Central memory CD4-positive, alpha-beta T cell (primary cell): ENCODE measurements around the gene GPA33.

Experiments used
- DNase-seq: peaks from one replicate; pipeline ENCODE4 v3.0.0; 2022
- total RNA-seq, 3 experiments: gene quantifications; one replicate each; lab custom pipeline; 2026; lab: John Stamatoyannopoulos, UW

Gene GPA33
- 0.18 to 31.8 (median 19.9) reads per million in 3 experiments for total RNA-seq

GRCh38 chr1:167090314-167090942 lies at the start of gene GPA33:
TSS of gene GPA33 (minus strand) at chr1:167090377. CDS start at chr1:167090287, 90 bp downstream.
- DNase-seq = peak; percentile 63

DNA sequence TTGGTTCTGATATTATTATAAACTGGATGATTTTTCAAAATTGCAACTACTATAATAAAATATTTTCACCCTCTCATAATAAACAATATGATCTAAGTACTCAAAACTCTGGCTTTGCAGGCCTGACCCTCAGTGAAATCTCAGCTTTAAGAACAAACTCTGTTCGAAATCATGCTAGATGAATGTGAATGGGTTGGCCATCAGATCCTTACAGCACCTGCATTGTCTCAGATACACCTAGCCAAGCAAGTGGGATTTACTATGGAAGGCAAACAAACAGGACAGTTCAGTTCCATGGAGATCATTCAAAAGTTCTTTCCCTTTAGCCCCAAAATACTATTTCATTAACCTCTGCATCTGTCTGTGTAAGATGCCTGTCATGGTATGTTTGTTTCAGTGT lies 48.5 kb upstream of the GPA33 start:
- DNase-seq = no peak

DNA sequence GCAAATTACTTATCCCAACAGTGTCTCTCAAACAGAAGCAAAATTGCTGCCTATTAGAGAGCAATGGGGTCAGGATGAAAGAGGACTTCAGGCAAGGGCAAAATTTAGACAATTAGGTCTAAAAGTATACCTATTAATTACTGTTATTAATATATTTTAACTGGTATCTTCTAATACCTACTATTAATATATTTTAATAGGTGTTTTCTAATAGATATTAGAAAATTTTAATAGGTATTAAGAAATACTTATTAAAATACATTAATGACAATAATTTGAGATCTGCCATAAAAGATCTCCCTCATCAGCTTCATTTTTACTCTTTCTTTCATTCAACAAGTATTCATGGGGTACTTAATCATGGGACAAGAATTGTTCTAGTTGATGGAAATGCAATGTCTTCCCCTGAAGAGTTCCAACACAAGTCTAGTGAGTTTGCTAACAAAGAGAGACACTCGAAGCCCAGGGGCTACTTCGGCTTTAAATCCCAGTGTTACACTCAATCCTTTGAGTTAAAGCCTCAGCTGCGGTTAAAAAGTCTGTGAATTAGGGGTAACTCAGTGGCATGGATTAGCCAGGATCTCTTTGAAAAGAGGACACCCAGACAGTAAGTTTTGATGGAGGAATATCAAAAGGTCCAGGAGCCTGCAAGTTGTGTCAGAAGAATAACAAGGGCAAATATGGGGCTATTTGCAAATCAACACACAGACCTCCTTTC lies 47.8 kb upstream of the GPA33 start:
- DNase-seq = no peak

DNA sequence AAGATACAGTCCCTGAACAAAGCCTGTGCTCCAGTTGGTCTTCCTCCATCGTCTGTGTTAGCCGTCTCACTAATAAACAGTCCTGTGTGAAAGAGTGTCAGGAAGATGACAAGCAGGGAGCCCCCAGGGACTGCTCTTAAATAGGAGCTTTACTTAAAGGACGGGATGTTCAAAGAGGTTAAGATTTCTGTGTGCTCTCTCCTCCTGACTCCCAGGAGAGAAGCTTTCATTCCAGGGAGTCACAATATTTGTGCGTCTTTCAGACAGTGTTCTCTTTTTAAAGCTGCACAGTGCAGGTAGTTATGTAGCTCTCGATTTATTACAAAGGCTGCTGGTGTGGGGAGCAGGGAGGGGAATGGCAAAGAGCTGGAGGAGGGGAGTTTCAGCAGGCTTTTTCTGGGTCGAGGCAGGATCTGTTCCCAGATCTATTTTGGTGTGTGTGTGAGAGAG lies 47.2 kb upstream of the GPA33 start:
- DNase-seq = no peak

DNA sequence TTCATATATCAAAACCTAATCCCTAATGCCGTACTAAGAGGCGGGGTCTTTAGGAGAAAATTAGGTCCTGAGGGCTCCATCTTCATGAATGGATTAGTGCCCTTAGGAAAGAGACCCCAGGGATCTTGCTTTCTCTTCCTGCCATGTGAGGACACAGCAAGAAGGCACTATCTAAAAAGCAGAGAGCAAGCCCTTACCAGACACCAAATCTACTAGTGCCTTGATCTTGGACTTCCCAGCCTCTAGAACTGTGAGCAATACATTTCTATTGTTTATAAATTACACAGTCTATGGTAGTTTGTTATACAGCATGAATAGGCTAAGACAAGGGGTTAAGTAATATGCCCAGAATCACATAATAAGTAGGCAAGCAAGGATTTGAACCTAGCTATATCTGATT lies 46.6 kb upstream of the GPA33 start:
- DNase-seq = no peak

- DNase-seq = no peak
Observed at GRCh38 chr1:167136191-167136614, 46.0 kb upstream of the GPA33 start.

DNA sequence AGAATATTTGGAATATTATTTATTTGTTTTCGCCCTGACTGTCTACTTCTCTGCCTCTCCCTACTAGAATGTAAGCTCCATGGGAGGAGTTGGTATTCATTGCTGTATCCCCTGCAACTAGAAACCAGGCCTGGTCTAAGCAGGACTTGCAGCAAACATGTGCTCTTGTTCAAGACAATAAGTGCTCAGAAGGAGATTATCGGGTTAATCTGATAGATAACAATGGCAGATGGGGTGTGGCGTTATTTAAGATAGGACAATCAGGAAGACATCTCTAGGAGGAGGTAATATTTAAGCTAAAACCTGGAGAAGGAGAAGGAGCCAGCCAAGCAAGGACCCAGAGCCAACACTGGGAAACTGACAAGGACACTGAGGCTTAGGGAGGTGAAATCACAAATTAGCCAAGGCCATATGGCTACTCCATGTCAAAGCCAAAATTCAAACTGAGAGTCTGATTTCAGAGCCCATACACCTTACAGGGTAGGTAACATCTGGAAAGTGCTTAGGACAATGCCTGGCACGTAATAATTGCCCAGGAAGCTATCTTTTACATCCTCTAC lies 45.2 kb upstream of the GPA33 start:
- DNase-seq = no peak

- DNase-seq = no peak
Observed at GRCh38 chr1:167132301-167133010, 42.3 kb upstream of the GPA33 start.

DNA sequence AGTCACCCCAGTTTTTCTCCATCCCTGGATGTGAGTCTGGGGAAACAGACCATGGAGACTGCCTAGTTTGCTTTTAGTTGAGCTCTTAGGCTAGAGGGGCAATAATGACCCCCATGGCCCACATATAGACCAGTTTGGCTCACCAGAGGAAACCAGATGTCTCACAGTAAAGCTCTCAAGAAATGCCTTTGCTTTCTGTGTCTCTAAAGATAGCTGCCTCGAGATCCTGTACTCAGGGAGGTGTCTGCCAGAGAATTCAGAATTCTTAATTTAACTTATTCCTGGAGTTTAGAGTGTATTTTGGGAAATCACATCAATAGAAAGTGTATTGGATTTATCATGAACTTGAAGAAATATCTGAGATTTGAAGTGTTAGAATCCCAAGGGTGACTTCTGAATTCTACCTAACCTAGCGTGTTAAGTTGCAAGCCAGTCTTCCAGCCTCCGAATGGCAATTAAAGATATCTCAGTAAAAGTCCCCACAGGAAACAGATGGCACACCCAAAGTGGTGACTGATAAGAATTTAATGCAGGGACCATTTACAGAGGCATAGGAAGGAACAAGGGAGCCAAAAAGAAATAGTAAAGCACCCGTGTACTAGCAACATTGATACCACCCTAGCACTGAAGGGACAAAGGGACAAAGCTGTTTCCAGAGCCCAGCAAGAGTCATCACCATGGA lies 40.8 kb upstream of the GPA33 start:
- DNase-seq = no peak

DNA sequence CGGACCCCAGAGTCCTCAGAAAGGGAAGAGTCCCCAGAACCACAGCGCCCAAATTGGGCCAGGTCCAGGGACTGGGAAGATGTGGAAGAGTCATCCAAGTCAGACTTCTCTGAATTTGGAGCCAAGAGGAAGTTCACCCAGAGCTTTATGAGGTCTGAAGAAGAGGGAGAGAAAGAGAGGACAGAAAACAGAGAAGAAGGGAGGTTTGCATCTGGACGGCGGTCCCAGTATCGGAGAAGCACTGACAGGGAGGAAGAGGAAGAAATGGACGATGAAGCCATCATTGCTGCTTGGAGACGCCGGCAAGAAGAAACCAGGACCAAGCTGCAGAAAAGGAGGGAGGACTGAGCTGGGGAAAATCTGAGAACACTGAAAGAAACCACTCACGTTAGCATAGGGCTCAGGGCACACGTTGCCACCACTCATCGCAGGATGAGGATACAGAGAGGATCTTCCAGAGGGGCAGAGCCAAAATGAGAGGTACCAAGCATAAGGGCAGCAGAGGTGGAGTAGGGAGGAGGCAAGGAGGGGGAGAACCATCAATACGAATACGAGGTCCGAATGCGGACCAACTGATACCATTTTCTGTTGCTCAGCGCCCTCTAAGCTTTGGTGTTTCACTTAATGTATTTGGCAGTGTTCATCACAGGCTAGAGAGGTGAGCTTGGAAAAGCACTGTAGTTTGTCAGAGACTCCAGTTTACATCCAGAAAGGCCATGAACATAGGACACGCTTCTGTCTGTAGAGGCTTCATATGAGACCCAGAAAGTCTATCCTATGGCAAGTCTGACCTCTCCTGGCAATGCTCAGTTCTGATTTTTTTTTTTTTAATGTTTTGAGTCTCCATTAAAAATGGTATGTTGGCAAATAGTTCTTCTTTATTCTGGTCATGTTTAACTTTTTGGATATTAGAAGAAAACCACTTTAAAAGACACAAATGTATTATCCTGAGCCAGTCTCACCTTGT lies 38.4 kb upstream of the GPA33 start:
- DNase-seq = no peak

DNA sequence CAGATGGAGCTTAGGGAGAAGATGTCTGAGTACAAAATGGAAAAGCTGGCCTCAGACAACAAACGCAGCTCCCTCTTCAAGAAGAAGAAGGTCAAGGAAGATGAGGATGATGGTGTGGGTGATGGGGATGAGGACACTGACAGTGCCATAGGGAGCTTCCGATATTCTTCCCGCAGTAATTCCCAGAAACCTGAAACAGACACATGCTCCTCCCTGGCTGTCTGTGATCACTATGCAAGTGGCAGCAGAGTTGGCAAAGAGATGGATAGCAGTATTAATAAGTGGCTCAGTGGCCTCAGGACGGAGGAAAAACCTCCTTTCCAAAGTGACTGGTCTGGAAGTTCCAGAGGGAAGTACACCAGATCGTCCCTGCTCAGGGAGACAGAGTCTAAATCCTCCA lies 37.5 kb upstream of the GPA33 start:
- DNase-seq = no peak

- DNase-seq = no peak
Observed at GRCh38 chr1:167127236-167127635, 37.1 kb upstream of the GPA33 start.

DNA sequence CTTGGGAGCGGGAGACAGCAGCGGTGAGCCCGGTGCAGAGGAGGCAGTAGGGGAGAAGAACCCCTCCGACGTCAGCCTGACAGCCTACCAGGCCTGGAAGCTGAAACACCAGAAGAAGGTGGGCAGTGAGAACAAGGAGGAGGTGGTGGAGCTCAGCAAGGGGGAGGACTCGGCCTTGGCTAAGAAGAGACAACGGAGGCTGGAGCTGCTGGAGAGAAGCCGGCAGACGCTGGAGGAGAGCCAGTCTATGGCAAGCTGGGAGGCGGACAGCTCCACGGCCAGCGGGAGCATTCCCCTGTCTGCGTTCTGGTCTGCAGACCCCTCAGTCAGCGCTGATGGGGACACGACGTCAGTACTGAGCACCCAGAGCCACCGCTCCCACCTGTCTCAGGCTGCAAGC lies 36.6 kb upstream of the GPA33 start:
- no peak for DNase-seq

- no peak for DNase-seq
Observed at GRCh38 chr1:167126317-167126716, 36.1 kb upstream of the GPA33 start.

DNA sequence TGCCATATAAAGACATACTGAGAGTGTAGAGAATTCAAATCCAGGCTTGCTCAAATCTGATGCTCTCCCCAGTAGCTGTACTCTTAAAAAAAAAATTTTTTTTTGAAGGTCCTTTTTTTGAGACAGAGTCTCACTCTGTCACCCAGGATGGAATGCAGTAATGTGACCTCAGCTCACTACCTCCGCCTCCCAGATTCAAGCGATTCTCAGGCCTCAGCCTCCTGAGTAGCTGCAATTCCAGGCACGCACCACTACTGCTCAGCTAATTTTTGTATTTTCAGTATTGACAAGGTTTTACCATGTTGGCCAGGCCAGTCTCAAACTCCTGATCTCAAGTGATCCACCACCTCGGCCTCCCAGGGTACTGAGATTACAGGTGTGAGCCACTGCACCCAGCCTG lies 32.4 kb upstream of the GPA33 start:
- no peak for DNase-seq

- DNase-seq = no peak
Observed at GRCh38 chr1:167122121-167122480, 31.9 kb upstream of the GPA33 start.

DNA sequence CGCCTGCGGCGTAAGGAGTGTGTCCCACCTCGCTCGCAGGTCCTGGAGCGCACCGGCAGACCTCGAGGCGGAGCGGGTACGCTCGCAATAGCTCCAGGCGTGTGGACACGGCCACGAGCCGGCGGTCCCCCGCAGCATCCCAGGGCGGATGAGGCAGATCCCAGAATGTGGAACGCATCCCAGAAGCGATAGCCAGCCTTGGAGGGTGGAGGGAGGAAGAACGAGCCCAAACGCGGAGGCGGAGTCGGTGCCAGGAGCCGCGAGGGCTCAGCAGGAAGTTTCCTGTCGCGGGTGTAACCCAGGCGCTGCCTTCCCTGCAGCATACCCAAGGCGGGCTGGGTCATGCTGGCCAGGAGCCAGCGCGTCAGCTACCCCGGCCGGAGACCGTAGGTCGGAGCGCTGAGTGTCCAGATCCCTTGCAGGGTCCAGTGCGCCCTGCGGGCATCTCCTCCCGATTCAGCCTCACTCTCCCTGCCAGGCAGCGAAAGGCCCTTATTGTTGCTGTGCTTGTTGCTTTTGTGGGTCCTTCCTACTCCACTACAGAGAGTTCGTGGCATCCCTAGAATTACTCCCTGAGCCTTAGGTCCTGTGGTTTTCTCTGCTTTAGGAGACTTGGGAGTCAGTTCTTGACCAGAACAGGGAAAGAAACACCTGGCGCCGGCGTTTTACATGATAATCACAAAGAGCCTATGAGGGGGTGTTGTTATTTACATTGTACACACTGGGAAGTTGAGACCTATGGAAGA lies 31.4 kb upstream of the GPA33 start:
- DNase-seq = peak; percentile 9

GRCh38 chr1:167120899-167121298 lies 30.7 kb upstream of the GPA33 start:
- DNase-seq = no peak

GRCh38 chr1:167119696-167120095 lies 29.5 kb upstream of the GPA33 start:
- no peak for DNase-seq

GRCh38 chr1:167118188-167118587 lies 28.0 kb upstream of the GPA33 start:
- DNase-seq = no peak

DNA sequence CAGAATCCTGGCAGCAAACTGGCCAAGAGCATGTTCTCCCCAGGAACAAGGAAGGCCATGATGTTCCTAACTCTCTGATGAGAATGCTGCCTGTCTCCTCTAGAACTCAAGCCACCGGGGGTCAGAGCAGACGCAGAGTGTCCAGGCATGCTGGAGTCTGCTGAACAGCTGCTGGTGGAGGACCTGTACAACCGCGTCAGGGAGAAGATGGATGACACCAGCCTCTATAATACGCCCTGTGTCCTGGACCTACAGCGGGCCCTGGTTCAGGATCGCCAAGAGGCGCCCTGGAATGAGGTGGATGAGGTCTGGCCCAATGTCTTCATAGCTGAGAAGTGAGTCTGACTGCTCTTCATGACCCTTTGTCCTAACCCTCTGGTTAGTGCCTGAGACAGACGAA lies 27.0 kb upstream of the GPA33 start:
- DNase-seq = no peak
